Epidermal melanocyte (primary cell): ENCODE measurements around the gene RFT1.
A peak's percentile ranks its signal among the peaks of the same experiment; 100 is the strongest.
"Not testable (repeated sequence)": the region's sequence is repeated elsewhere in the genome, so short reads cannot be mapped to it uniquely, and the experiment has no call there.

ENCODE experiments used
- DNase-seq: peaks from one replicate; pipeline ENCODE4 v3.0.0; 2011; ENCODE audit warnings: low spot score; ENCODE audit not compliant: insufficient read length

Gene RFT1

DNA sequence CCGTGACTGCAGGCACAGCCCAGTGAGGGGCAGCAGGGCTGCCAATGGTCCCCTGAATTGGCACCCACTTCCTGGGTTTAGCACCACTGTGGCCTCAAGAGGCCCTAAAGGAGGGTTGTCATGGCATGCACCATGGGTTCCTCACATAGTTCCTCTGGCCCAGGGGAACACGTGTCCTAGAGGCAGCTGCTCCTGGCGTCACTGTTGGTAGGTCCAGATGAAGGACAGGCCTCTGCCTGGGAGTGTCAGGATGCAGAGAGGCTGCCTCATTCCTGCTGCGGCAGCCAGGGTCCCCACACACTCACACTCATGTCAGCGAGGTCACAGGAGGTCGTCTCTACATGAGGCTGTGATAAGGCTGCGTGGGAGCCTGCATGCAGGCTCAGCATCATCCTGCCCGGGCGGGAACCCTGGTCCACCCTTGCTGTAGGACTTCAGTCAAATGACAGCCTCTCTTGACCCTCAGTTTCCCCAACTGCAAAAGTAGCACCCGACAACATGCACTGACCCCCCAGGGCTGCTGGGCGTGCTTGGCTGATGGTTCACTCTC lies 58.3 kb downstream of the RFT1 start:
- no peak for DNase-seq

DNA sequence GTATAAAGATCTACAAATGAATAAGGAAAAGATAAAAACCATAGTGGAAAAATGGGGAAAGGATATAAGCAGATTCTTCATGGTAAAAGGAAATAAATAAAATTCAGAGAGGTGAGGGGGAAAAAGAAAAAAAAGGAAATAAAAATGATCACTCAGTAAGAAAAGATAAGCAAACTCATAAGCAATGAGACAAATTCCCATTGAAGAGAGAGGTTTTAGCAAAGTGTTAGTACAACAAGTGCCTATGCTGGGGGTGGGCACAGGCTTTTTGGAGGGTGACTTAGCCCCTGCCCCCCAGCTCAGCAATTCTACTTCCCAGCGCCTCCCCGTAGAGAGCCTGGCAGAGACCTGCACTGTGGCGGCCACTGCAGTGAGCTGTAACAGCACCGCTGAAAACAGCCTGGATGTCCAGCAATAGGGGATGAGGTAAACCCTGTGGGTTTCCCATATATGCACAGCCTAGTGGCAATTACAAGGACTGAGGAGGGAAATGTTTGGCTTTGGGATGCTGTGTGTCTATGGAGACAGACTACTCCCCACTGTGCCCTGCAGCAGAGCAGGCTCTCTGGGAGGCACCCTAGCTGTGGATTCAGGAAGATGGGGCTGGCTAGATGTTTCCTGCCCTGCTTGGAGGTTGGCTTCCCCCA lies 60.7 kb downstream of the RFT1 start:
- no peak for DNase-seq

DNA sequence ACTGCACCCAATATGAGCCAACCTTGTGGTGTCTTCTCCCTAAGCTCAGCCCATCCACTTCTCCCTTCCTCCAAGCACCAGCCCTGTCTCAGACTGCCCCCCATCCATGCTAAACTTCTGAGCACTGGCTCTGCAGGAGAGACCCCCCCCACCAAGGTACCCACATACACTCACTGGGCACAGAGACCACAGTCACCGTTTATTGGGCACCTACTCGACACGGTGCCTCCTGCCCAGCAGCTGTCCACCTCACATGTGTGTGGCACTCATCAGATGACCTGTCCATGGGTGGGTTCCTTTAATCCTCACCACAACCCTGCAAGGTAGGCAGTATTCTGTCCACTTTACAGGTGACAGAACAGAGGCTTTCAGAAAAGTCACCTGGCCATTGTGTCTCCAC lies 62.1 kb downstream of the RFT1 start:
- DNase-seq, result no peak

DNA sequence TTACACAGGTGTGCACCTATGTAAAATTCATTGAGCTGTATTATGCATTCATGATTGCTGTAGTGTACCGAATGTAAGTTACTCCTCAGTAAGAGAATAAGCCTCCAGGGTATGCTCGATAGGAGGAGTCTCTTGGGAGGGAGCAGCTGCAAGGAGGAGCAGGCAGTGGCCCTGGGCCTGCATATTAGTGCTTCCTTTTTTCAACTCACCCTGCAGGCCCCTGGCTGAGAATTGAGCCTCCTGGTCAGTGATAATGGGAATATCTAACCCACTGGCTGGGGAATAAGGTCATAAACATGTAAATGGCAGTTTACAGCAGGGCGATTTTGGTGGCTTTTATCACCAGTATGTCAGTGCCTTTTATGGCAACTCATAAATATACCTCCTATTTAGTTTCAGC lies 62.7 kb downstream of the RFT1 start:
- DNase-seq, result no peak

DNA sequence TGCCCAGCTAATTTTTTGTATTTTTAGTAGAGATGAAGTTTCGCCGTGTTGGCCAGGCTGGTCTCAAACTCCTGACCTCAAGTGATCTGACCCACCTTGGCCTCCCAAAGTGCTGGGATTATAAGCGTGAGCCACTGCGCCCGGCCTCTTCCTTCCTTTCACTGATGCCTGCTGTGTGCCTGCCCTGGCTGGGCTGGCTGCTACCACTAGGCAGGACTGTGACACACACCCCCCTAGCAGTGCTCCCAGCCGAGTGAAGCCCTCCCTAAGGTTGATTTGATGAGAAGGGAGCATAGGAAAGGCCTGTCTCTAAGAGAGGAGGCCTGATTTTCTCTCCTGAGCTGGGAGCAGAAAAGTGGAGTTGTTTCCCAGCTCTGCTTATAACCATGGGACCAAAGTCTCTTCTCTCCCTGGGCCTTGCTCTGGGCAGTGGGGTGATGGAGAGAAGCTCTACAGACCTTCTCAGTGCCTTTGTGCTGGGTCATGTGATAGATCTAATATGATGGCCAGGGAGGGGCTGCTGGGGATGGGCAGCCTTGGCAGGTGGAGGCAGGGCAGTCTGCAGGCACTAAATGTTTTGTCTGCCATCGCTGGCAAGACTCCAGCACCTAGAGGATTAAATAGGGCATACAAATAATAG lies 64.3 kb downstream of the RFT1 start:
- DNase-seq, result no peak

DNA sequence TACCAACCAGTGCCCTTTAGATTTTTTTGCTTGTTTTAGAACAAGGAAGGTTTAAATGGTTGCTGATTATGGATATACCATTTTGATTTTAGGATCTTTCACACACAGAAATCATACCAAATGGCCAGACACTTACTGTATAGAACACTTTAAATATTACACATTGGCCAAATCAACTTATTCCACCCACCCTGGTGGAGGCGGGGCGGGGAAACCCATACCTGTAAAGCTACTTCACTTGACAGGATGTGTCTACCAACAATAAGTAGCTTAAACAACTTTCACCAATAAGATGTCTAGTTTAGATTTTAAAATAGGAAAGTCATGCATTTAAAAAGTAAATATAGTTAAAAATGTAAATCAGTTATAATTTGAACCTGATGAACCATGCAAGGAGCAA lies 67.3 kb downstream of the RFT1 start:
- no peak for DNase-seq

DNA sequence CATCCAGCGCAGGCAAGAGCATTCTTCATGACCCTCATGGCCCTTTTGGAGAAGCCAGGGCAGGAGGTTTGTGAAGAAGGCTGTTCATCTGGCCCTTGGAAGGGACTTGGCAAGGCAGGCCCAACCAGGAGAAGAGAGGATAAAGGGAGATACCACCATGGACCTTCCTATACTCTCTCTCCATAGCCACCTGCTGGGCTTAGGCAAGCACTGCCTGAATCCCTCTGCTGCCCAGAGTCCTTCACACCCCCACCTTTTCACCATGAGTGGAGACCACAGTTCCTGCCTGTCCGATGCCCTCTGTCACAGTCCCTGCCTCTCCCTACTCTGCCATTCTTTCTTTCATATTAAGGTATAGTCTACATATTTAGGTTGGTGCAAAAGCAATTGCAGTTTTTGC lies 73.8 kb downstream of the RFT1 start:
- no peak for DNase-seq

DNA sequence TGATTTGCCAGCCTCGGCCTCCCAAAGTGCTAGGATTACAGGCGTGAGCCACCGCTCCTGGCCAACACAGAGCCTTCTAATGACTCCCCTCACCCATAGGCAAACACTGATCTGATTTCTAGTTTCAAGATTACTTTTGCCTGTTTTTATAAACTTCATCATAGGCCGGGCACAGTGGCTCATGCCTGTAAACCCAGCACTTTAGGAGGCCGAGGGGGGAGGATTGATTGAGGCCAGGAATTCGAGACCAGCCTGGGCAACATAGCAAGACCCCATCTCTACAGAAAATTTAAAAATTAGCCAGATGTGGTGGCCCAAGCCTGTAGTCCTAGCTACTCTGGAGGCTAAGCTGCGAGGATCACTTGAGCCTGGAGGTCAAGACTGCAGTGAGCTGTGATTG lies 76.0 kb downstream of the RFT1 start:
- DNase-seq, result not testable (repeated sequence)

DNA sequence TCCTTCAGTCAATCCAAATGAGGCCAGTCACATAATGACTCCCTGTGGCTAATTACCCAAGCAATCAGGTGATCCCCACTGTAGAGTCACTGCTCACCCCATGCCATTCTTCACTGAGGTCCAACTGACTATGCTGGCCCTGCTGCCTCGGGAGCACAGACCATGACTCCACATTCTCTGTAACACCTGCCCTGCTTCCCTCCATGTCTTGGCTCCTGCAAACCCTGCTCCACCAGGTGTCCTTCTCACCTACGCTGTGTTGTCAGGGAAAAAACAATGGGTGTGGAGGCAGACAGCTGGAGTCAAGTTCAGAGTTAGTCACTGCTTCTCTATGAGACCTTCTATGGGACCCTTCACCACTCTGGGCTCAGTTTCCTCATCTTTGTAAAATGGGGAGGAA lies 78.3 kb downstream of the RFT1 start:
- DNase-seq, result no peak

DNA sequence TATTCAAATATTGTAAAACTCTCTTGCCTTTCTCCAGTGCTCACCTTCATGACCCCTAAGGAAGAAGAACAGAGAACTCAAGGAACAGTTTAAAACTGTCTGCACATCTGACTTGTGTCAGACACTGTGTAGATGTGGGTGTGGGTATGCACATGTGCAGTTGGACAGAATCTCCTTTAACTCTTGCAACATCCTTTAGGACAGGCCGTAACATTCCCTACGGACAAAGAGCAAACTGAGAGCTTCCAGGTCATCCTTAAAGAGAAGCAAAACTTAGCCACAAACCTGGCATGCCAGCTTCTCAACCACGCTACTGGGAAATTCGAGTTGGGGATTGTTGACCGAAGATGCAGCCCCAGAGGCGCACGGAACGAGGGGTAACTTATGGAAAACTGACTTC lies 80.2 kb downstream of the RFT1 start:
- DNase-seq, result no peak

DNA sequence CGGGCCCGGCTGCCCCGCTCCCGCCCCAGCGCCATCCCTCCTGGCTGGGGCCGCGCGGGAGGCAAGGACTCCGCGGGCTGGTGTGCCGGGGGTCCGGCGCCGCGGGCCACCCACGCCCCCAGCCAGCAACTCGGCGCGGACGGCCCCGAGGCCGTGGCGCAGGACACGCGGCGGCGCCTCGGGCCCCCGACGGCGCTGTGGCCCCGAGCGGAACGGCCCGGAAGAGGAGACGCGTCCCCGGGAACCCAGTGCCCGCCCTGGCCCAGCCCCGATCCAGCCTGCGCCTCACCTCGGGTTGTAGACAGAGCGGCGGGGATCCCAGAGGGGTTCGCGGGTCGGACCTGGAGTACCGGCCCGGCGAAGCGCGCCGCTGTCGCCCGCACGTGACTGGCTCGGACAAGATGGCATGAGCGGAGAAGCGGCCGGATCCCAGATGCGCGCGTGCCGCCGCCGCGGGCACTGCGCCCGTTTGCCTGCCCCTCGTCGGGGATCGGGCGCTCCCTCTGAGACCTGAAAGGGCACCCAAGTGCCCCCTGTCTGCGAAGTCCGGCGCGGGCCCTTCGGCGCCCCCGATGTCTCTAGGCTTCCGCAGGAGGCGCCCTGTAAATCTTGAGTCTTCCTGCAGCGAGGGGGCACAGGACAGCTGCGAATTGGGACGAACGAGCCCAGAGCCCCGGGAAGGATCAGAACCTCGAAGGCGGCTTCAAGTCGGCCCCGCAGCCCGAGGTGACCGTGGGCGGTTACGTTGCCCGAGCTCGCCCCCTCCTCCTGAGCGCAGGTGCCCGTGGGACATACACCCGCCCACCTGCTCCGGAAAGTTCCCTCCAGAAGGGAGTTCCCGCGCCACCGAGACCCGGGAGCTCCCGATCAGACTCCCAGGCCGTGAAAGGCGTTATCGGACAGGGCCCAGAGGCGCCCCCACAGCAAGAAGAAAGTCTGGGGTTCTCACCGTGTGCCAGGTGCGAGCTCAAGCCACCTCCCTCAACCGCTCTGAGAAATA lies 83.8 kb downstream of the RFT1 start:
- peak; percentile 39 for DNase-seq

DNA sequence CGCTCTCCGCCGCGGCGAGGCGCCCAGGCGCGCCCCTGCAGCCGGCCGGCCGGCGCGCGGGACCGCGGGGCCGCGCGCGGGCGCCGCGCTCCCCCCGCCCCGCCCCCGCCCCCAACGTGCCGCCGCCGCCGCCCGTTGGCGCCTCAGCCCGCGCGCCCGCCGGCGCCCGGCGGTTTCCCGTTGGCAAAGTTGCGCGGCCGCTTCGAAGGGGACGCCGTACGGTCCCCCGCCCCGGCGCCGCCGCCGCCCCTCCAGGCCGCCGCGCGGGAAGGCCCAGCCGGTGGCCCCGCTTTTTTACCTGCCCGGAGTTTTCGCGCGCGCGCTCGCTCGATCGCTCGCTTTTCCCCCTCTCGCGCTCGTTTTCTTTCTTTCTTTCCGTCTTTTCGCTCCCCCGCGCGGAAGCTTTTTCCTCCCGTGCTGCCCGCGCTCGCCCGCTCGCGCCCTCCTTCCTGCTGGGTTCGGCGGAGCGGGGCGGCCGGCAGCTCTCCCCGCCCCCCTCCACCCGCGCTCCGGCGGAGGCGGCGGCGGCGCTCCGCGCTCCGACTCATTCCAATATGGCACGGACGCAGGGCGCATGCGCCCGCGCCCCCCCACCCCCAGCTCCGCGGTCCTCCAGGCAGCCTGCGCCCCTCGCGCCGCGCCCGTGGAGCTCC lies 84.6 kb downstream of the RFT1 start, which contains the start of gene SFMBT1:
Gene SFMBT1 (minus strand): TSS at position 556 of the 653 bp plus-strand sequence. CDS start 76,945 bp downstream, outside the sequence.
- peak; percentile 96 for DNase-seq

DNA sequence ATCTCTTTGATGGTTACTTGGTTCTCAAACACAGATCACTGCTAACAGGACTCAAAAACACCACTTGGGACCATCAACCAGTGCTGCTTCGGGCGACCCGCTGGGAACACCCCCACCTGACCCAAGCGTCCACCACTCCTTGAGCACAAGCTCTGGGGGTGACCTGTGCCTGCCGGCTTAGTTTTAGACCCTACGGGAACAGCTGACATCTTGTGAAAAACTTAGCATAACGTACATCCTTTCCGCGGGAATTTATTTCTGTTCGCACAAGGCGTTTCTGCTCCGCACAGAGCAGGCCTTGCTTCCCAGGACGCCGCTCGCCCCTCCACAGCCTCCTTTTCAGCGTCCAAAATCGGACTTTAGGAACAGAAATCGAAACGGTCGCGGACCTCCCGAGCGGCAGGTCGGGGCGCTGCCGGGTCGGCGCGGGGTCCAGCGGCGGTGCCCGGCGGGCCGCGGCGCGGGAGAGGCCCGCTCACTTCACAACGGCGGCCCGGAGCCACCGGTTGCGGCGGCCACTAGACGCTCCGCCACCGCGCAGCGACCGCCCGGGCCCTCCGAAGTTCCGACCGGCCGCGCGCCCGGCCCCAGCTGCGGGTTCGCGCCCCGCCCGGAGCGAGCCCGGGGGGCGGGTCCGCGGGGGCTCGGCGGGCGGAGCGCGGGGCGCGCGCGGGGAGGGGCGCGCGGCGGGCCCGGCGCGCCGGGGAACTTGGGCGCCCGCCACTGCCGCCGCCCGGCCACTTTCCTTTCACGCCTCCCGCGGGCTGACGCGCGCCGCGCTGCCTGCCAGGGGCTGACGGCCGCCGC lies 85.3 kb downstream of the RFT1 start:
- DNase-seq, result peak; percentile 64

DNA sequence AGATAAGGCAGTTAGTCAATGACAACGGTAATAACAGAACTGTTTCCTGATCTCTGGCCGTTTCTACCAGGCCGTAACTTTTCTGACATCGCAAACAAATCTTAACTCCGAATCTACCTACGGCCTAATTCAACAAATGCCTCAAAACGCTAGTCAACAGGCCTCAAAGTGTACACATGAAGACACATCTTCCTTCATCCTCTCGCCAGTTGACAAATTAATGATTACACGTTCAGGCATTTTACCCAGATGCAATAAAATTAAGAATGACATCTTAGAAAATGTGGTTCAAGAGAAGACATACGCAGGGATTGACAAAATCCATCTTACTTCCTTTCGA lies 85.9 kb downstream of the RFT1 start:
- no peak for DNase-seq

DNA sequence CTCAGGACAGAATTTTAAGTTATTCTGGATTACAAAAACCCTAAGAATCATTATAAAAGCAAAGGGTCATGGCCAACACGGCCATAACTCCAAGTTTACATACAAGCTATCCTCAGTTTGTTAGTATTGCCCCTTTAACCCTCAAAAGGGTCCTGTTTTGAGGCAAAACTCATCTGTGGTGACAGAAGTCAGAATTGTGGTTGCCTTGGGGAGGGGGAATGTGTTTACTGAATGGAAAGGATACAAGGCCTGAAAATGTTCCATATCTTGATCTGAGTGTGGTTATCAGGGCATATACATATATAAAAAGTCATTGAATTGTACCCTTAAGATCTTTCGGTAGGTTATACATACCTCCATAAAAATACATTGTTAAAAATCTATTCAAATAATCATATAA lies 86.5 kb downstream of the RFT1 start:
- DNase-seq, result no peak

DNA sequence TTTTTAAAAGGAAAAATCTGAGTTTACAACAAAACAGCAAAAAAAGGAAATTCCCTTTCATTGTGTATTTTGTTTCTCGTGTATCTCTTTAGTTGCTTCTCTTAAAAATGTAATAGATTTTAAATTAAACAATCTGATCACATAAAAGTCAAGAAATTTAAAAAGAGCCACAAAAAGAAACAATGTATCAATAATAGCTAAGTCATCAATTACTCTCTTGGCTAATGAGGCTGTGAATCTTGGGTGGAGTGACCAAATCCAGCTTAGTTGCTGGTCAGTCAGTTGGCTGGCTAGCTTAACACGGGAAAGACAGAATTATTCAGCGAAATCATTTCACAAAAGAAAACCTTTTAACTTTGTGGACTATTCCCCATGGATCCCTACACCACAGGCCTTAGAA lies 87.6 kb downstream of the RFT1 start:
- no peak for DNase-seq

DNA sequence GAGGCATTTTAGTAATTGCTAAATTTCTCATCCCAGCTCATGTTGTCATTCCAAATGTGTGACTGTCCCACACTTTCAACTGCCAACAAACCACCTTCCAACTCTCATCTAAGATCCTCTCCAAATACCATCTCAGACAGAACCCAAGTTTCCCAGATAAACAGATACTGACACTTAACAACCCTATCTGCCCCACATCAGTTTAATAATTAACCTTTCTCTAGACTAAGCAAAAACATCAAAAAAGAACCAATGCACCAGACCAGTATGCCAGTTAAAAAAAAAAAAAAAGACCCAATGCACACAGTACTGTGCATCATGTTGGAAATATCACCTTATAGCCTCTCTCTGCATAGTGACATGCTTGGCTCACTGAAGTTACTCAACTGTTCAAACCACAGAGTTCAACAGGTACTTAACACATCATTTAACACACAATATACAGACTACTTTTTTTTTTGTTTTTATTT lies 89.8 kb downstream of the RFT1 start:
- no peak for DNase-seq

DNA sequence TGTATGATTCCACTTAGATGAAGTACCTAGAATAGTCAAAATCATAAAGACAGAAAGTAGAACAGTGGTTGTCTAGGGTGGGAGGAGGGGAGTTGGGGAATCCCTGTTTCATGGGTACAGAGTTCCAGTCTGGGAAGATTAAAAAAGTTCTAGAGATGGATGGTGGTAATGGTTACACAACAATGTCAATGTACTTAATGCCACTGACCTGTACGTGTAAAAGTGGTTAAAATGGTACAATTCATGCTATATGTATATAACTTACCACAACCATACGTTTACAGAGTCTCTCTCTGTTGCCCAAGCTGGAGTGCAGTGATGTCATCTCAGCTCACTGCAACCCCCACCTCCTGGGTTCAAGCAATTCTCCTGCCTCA lies 90.9 kb downstream of the RFT1 start:
- no peak for DNase-seq

DNA sequence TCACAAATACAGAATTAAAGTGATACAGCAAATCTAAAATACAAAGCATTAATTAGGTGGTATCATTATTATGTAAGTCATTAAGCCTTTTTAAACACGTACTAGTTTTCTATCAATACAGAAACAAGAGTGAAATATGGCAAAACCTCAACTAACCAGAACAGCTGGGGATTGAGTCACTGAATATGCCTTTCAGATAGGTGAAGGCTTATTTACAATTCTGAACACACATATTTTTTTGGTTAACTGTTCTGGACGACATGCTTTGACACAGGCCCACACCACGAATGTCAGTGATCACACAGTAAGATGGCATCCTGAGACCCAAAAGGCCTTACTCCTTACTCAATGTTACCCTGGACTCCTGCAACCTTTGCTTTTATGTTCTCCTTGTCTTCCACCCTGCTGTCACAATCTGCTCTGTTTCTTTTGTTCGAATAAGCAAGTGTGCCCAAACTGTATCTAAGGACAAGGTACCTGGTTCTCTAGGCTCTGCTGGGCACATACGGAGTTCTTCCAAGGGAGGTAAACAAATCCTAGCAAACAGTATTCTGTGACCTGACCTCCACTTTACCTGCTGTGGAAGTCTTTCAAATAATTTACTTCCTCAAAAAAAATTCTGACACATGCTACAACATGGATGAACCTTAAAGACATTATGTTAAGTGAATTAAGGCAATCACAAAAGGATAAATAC lies 91.4 kb downstream of the RFT1 start:
- DNase-seq, result no peak
